GM10248 (cell line): ENCODE results near the gene SPATA24.

Experiments used
- CTCF ChIA-PET: fragments of 300-600 bp; sonication (Branson Sonifier 250); formaldehyde crosslinking; extraction: SDS; loops from one replicate; lab custom pipeline; 2021; ENCODE audit warnings: antibody characterized with exemption; lab: Yijun Ruan, JAX
- POLR2A ChIA-PET: fragments of 350-650 bp; sonication (Branson Sonifier 250); formaldehyde crosslinking; extraction: SDS; loops from one replicate; lab custom pipeline; 2020; ENCODE audit warnings: antibody characterized with exemption; lab: Yijun Ruan, JAX
- DNase-seq: peaks from one replicate; pipeline ENCODE4 v3.0.0; 2012; ENCODE audit errors: extremely low spot score
- TF ChIP-seq, protein P1 (sequence below): IDR thresholded peaks from 2 replicates; pipeline ENCODE4 v1.5.1; 2012; ENCODE audit warnings: mild to moderate bottlenecking, low read depth; ENCODE audit errors: extremely low read depth, missing control alignments, control extremely low read depth

Gene SPATA24

DNA sequence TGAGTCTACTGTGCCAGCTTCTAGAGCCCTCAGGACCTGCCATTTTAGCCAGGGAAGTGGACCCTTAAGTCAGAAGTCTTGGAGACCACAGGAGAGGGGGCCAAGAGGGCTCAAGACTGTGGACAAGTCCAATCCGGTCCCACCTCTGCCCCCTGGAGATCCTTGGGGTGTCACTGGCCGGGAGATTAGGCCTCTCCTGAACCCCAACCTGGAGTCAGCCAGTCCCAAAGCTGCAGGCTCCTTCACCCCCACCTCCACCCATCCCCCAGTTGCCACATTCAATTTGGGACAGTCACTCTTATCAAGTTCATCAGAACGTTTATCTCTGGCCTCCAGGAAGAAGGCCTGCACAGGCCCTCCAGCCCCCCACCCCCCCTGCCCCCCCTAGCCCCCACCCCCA, 21.1 kb downstream of the SPATA24 start:
- ChIA-PET POLR2A (interaction anchor here (0.6 kb wide), 1 partner anchor 16 kb away, joined by 3 read pairs; no protein-coding TSS in a partner anchor), CTCF (interaction anchor here (1.5 kb wide), 1 partner anchor 13 kb away, joined by 3 read pairs; no protein-coding TSS in a partner anchor)
- DNase-seq = no peak
- TF ChIP-seq, protein P1, sequence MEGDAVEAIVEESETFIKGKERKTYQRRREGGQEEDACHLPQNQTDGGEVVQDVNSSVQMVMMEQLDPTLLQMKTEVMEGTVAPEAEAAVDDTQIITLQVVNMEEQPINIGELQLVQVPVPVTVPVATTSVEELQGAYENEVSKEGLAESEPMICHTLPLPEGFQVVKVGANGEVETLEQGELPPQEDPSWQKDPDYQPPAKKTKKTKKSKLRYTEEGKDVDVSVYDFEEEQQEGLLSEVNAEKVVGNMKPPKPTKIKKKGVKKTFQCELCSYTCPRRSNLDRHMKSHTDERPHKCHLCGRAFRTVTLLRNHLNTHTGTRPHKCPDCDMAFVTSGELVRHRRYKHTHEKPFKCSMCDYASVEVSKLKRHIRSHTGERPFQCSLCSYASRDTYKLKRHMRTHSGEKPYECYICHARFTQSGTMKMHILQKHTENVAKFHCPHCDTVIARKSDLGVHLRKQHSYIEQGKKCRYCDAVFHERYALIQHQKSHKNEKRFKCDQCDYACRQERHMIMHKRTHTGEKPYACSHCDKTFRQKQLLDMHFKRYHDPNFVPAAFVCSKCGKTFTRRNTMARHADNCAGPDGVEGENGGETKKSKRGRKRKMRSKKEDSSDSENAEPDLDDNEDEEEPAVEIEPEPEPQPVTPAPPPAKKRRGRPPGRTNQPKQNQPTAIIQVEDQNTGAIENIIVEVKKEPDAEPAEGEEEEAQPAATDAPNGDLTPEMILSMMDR = no peak

DNA sequence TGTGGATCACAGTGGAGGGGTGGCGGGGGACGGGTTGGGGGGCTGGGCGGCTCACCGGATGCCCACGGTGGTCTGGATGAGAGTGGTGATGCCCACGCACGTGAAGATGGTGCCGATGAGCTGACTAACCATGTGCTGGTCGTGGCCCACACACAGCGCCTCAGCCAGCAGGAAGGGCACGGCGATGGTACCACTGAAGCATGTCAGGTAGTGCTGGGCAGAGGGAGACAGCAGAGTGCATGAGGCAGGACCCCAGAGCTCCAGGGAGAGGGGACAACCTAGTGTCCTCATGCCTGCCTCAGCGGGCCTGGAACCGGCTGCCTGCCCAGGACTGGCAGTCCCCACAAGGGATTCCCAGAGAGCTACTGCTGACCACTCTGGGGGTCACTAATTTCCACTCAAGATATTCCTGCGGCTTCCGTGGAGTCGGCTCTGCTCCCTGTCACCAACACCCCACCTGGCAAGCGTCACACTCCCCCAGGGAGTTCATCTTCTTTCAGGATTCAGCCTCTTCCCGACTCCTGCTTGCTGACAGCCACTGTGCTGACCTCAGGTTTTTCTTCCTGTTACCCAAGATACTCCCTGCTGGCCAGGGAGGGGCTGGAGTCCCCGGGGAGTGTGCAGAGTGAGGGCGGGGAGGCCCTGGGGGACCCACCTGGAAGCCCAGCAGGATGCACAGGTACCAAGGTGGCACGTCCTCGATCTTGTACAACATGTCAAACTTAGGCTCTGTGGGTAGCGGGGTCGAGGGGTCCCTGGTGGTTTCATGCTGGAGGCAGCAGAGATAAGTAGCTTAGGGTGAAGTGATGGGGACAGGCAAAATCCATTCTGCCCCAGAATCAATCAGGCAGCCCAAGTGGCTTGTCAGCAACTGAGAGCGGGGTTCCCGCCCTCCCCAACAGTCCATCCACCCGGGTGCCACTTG, 21.8 kb downstream of the SPATA24 start:
- POLR2A ChIA-PET = interaction anchor here (0.6 to 0.7 kb wide), 2 partner anchors 16 to 209 kb away, joined by 3 to 6 read pairs; no protein-coding TSS in a partner anchor
- DNase-seq = no peak
- CTCF ChIA-PET = interaction anchor here (1.3 to 1.5 kb wide), 2 partner anchors 9 to 13 kb away, joined by 3 to 6 read pairs; no protein-coding TSS in a partner anchor
- TF ChIP-seq, protein P1 = no peak

DNA sequence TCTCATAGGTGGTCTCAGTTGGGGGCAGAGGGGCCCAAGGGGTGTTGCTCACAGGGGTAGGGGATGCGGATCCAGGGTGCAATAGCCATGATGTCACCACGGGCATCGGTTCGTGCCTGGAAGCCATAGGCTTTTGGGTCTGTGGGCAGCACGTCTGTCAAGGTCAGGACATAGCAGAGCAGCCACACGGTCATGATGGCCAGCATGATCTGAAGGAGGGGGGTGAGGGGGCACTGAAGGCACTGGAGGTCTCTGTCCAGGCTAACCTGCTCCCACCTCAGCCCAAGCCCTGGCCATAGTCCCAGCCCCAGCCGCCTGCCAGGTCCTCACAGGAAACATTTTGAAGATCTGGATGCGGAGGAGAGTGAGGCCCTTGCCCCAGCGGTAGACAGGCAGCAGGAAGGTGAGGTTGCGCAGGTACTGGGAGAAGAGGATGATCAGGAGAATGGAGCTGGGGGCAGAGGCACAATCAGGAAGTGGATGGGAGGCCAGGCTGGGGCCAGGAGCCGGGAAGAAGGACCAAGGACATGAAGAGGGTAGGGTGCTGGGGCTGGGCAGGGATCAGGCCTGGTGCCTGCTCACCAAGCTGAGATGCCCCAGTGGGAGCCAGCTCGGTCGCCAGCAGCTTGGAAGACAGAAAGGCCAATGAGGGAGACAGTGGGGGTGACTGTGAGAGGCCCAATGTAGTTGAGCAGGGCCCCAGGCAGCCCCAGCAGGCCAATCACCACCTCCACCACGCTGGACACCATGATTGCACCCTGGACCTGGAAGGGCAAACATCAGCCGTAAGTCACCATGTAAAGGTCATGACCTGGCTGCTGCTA, 24.1 kb downstream of the SPATA24 start:
- ChIA-PET POLR2A (interaction anchor here (0.6 to 1.7 kb wide), 2 partner anchors 11 to 1050 kb away, joined by 4 read pairs; partner anchors contain the start of gene MZB1), CTCF (interaction anchor here (1.2 kb wide), 1 partner anchor 9 kb away, joined by 3 read pairs; no protein-coding TSS in a partner anchor)
- DNase-seq = no peak
- TF ChIP-seq, protein P1 = no peak

DNA sequence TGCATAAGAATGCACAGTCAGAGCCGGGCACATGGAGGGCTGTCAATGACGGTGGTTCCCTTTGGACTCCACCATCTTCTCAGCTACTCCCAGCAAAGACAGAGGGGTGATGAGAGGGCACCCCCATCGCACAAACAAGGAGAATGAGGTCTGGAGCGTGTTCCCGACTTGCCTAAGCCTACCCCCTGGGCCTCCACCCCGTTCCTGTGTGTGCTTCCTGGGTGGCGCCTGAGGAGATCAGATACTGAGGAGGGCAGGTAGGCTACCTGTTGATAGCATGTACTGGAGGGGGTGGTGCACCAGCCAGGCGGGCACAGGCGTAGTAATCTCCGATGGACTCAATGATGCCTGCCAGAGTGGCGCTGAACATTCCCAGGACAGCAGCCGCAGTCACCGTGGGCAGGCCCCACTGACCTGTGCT, 24.9 kb downstream of the SPATA24 start:
- POLR2A ChIA-PET = interaction anchor here (0.5 kb wide), 1 partner anchor 17 kb away, joined by 8 read pairs; no protein-coding TSS in a partner anchor
- CTCF ChIA-PET = no interaction called here
- TF ChIP-seq, protein P1 = no peak
- DNase-seq = no peak

DNA sequence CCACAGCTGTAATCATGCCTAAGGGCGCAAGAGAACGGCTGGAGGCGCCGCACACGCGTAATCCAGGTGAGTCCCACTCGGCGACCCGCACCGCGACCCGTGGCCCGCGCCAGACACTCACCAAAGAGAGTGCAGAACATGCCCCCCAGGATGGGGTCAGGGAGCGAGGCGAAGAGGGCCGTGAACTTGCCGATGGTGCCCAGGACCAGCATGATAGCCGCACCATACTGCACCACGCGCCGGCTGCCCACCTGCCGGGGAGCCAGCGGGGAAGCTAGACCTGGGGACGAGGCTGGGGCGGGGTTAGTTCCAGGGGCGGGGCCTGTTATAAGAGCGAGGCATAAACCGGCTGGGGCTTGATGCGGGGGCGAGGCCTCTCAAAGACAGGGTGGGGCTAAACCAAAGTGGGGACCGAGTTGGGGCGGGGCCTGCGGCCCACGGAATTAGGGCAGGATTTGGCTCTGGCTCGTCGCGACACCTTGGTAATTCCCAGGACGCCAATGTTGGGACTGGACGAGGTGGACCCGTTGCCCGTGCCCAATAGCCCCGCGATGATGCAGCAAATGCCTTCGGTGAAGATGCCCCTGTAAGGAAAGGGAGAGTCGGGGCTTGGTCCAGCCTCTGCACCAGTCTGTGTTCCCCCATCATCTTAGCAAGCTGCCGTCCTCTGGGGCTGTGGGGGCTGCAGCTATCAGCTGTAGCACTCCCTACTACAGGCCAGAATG, 25.6 kb downstream of the SPATA24 start:
- TF ChIP-seq, protein P1 = no peak
- ChIA-PET POLR2A (interaction anchor here (0.5 to 1.1 kb wide), 2 partner anchors 8 to 17 kb away, joined by 4 to 8 read pairs; no protein-coding TSS in a partner anchor), CTCF (interaction anchor here (1.6 kb wide), 1 partner anchor 8 kb away, joined by 5 read pairs; no protein-coding TSS in a partner anchor)
- DNase-seq = no peak
